ENCODE data around the gene PCSK1N.
"Not testable (repeated sequence)": the region's sequence is repeated elsewhere in the genome, so short reads cannot be mapped to it uniquely, and the experiment has no call there.

The PCSK1N gene

GRCh38 chrX:48819394-48819793 is 16.0 kb downstream of the PCSK1N start:
- not testable (repeated sequence) for DNase-seq

DNA sequence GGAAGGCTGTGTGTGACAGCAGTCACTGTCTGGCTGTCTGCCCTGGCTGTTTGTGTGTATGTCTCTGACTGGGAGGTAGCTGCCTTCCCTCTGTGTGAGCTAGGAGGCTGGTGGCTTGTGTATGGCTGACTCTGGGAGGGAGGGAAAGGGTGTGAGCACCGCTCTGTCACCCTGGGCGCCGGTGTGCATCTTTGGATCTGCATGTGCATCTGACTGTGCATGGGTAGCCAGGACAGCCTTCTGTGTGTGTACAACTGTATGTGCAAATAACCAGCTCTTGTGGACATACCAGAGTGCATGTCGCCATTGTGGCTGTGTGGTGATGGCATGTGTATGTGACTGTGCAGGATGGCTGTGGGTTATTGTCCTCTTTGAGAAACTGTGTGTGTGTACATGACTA is 16.5 kb downstream of the PCSK1N start:
- DNase-seq = no peak

GRCh38 chrX:48818098-48818497 is 17.3 kb downstream of the PCSK1N start:
- no peak for DNase-seq

GRCh38 chrX:48816014-48816810 is 19.2 kb downstream of the PCSK1N start:
- no peak for DNase-seq

GRCh38 chrX:48815266-48815665 is 20.1 kb downstream of the PCSK1N start:
- no peak for DNase-seq

GRCh38 chrX:48814722-48815121 is 20.7 kb downstream of the PCSK1N start:
- DNase-seq = no peak

DNA sequence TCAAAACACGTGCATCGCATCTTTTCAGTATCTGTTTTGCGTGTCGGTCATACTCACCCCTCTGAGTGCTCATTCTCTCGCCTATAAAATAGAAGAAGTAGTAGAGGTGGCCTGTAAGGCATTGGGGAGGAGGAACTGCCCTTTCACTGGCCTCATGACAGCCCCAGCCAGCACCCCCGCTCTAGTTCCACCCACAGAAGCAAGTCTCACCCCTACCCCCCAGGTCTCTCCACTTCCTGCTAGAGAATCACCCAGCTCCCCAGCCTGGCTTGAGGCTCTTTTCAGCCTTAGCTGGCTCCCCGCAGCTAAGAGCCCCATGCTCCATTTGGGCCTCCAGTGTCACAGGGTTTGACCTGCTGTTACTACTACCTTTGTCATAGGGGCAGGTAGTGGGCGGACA is 21.8 kb downstream of the PCSK1N start:
- DNase-seq = no peak

- no peak for DNase-seq
These were observed 29.3 kb downstream of the PCSK1N start for GRCh38 chrX:48806081-48806480.

- DNase-seq = no peak
These were observed 32.6 kb downstream of the PCSK1N start for GRCh38 chrX:48802905-48803200.

- peak; percentile 48 for DNase-seq
These were observed 33.1 kb downstream of the PCSK1N start for GRCh38 chrX:48802089-48802904.

DNA sequence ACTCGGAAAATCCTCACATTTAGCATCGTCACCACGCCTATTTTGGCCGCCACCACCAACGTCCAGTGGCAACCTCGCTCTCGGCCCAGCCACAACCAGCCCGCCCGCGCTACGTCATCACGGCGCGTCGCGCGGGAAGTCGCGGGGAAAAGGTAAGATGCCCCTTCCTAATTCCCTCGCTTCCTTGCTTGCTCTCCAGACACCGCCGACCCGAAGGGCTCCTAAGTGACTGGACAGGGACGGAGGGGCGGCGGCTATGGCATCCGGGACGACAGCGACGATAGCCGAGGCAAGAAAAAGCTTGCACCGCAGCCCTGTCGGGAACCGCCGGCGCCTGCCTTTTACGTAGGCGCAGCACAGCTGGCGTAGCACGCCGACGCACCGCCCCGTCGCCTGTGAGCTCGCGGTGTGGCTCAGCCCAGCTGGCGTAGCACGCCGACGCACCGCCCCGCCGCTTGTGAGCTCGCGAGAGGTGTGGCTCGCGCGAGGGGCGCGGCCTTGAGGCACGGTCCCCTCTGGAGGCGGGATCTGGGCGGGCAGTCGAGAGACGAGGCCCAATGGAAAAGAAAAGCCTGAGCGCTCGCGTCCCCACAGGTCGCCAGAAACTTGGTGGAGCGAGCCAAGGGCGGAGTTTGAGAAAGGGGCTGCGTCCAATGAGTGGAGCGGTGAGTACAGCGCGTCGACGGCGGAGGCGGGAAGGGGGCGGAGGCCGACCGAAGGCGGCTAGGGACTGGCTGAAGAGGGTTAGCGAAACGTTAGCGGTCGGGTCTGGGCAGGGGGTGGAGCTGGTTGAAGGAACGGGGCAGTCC is 33.9 kb downstream of the PCSK1N start, which contains the start of gene HDAC6:
Gene HDAC6 (plus strand): TSS at position 788 of the 809 bp plus-strand sequence. CDS start 626 bp downstream, outside the sequence.
- DNase-seq = peak; percentile 94

DNA sequence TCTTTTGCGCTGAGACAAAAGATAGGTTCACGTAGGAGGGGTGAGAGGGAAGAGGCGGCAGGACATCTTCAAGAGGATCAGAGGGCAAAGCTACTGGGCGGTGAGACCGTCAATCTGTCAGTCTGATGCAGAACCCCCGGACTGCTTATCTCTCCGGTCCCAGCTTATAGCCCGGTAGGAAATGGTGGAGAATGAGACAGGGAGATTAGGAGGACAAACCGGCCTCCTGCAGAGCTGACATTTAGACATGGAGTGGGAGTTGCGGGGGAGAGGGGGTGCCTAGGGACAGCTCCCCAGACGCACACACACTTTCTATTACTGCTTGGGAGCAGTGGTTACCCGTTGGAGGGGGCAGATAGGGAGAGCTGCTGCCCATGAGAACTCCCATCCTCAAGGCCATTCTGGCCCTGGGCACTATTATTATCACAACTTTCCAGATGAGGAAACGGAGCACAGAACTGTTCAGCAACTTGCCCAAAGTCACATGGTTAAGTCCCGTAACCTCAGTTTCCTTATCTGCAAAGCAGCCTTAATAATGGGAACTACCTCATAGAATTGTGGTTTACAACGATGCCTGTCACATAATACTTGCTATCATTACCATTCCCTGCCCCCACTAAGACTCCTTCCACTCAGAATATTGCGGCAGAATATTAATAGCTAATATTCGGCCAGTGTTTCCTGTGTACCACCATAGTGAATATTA is 34.7 kb downstream of the PCSK1N start:
- DNase-seq = no peak

- no peak for DNase-seq
These were observed 37.1 kb downstream of the PCSK1N start for GRCh38 chrX:48798318-48798717.

GRCh38 chrX:48794911-48795515 is 40.4 kb downstream of the PCSK1N start:
- no peak for DNase-seq

GRCh38 chrX:48794340-48794910 is 41.0 kb downstream of the PCSK1N start:
- DNase-seq = no peak

DNA sequence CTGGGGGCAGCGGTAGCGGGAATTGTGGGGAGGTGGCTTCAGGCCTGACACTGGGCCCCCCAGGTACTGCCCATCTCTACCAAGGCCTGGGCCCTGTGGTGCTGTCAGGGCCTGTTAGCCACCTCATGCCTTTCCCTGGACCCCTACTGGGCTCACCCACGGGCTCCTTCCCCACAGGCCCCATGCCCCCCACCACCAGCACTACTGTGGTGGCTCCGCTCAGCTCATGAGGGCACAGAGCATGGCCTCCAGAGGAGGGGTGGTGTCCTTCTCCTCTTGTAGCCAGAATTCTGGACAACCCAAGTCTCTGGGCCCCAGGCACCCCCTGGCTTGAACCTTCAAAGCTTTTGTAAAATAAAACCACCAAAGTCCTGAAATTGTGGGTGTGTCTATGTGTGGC is 41.5 kb downstream of the PCSK1N start:
- no peak for DNase-seq

- DNase-seq = no peak
These were observed 43.2 kb downstream of the PCSK1N start for GRCh38 chrX:48792219-48792618.

DNA sequence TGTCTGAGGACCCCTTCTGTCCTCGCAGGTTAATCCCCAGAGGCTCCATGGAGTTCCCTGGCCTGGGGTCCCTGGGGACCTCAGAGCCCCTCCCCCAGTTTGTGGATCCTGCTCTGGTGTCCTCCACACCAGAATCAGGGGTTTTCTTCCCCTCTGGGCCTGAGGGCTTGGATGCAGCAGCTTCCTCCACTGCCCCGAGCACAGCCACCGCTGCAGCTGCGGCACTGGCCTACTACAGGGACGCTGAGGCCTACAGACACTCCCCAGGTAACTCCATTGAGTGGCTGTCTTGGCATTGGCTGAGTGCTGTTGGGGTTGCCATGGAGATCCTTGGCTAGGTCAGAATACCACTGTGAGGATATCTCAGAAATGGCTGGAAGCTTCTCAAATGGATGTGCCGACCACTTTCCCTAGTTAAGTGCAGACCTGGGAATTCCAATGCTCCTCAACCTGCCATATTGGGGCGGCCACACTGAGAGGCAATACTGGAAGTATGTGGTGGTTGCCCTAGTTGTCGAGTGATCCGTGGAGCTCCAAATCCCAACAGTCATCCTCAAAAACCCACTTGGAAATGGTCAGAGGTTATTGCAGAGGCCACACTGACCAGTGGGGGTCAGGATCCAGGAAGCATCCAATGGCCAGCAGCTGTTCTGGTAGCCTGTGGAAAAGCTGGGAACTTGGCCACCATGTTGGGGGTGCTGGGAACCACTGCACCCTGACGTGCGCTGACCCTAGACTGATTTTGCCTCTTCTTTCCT is 44.2 kb downstream of the PCSK1N start:
- no peak for DNase-seq

- DNase-seq = no peak
These were observed 44.9 kb downstream of the PCSK1N start for GRCh38 chrX:48790477-48790876.

- no peak for DNase-seq
These were observed 45.8 kb downstream of the PCSK1N start for GRCh38 chrX:48789366-48790220.
